Heart left ventricle (tissue), 13 donors: Measurements from ENCODE around the gene TYW5.

ENCODE experiments used
- CTCF ChIP-seq, 12 donors: fragments of 200-600 bp; sonication (generic) in 4 of 12; IDR thresholded peaks; one replicate each; pipeline versions ENCODE4 v1.5.0 to v1.8.0; 2018 to 2022; ENCODE audit warnings: antibody characterized with exemption in 12 of 12, mild to moderate bottlenecking in 5 of 12
- POLR2A ChIP-seq, 2 donors: fragments of 450-650 bp; IDR thresholded peaks; one replicate each; pipeline ENCODE4 v1.6.1; 2017; ENCODE audit warnings: antibody characterized with exemption in 2 of 2, mild to moderate bottlenecking in 2 of 2, moderate library complexity in 2 of 2
- donor health status: ischemic (EF 13 %, LVEDD 7.1; RV severe dilation, severe dysfunction).
- donor health status: DM: no; HTN: yes; CAD: no.
- donor health status: DM: no; HTN: no; CAD: no.
- donor health status: ischemic (EF 25% LVEDD 6.9; RV normal size, moderate dysfunction).
- donor health status: ischemic (EF 25% LVEDD 5.7; RV mildly dilated, moderate dysfunction).
- donor health status: ischemic (EF 35%, LVEDD 5.7; RV mildly dilated, moderate dysfunction).
- donor health status: nonischemic (EF 11% LVEDD 7.7; RV severe dilation, severe dysfunction).
- donor health status: DM: yes; HTN: yes; CAD: no.
- donor health status: PGD.
- donor health status: ischemic (EF 29% LVEDD 5.4; RV normal size, mild dysfunction).
- donor health status: nonischemic (EF 23%, LVEDD 6.1; RV moderate dilation, normal function).

- no peak for TF ChIP-seq CTCF (IDR thresholded peaks at IDR 0.05)
- no peak for TF ChIP-seq POLR2A (IDR thresholded peaks at IDR 0.05)
Measured at GRCh38 chr2:199997296-199997695, 42.0 kb upstream of the TYW5 start.
